CD1c-positive myeloid dendritic cell (primary cell): ENCODE measurements around the gene SSTR1.
"Not testable (repeated sequence)": the region's sequence is repeated elsewhere in the genome, so short reads cannot be mapped to it uniquely, and the experiment has no call there.

Source experiments
- DNase-seq: peaks from one replicate; pipeline ENCODE4 v3.0.0-alpha.2; 2016; ENCODE audit errors: extremely low spot score

SSTR1 gene, protein sequence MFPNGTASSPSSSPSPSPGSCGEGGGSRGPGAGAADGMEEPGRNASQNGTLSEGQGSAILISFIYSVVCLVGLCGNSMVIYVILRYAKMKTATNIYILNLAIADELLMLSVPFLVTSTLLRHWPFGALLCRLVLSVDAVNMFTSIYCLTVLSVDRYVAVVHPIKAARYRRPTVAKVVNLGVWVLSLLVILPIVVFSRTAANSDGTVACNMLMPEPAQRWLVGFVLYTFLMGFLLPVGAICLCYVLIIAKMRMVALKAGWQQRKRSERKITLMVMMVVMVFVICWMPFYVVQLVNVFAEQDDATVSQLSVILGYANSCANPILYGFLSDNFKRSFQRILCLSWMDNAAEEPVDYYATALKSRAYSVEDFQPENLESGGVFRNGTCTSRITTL

DNA sequence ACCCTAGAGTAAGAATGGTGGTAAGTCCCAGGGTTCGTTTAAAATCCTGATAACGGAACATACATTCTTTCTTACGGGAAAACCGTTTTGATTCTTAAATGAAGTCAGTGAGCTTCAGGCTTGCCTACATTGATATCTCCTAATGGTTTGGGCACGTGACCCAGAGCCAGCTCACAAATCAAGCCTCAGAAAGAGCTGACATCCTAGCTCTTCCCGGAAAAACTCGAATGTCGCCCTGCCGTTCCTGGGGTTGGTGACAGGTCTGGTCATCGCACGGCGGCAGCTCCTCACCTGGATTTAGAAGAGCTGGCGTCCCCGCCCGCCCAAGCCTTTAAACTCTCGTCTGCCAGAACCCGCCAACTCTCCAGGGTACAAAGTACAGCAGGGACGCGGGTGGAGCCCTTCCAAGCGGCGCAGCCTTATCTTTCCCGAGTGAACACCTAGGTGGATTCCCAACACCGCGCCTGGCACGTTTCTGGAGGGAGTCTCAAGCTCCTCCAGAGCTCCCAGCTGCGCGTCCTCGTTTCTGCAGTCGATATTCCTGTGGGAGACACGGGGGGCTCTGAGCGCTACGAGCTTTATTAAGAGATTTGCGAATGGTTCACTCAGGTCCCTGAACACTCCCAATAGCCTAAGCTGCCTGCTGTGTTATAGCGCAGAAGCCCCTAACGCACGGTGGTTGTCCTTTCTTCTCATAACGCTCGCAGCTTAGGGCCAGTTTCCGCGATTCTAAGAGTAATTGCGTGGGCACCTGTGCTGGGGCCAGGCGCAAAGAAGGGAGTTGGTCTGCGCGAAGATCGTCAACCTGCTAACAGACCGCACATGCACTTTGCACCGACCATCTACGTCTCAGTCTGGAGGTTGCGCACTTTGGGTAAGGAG, at the start of gene SSTR1:
TSS of gene SSTR1 (plus strand) at position 169 of the 882 bp plus-strand sequence. CDS start 1,486 bp downstream, outside the sequence.
- DNase-seq, result no peak

DNA sequence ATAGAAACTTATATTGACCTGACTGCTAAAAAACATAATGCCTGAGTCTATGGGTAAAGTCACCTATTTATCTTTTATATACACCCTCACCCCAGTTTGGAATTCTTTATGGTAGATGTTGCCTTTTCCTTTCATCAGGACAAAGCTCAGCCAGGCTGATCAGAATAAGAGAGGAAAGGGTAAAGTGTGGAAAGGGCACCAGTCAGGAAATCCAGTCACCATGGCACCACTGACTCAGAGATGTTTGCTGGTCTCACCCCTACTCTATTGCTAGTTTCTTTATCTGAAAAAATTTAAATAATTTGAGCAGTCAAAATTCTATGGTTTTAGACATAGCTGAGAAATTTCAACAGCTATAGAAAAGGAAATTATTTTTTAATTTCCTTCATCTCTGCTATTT, 49.2 kb upstream of the SSTR1 start:
- DNase-seq, result no peak

DNA sequence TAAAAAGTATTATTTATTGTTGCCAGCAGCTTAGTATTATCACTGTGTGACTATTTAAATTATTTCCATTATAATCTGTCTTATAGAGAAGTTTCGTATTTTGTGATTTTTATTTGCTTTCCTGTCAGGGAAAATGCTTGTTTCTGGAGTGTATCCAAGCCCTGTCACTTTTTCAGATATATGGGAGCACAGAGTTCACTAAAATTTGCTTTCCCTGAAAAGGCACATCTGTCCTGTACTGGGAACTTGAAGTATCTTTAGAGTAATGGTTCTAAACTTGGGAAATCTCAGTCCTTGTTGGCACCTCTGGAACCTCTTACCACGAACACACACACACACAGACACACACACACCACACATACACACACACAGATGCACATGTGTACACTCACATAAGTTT, 39.3 kb upstream of the SSTR1 start:
- no peak for DNase-seq

DNA sequence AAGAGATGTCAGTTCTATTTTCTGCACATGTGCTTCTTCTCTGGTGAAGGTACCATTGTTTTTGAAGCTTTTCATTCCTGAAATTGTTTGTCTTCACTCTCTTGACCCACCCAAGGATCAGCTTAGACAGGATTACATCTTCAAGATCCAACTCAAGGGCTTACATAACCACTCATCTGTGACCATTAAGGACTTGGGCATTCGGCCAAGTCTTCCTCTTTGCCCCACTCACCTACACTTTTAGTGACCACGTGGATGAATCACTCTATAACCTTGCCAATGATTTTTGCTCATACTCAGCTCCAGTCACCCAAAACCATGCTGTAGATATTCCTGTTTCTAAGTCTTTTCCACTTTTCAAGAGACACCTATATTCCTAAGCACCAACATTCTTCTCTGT, 36.5 kb upstream of the SSTR1 start:
- no peak for DNase-seq

DNA sequence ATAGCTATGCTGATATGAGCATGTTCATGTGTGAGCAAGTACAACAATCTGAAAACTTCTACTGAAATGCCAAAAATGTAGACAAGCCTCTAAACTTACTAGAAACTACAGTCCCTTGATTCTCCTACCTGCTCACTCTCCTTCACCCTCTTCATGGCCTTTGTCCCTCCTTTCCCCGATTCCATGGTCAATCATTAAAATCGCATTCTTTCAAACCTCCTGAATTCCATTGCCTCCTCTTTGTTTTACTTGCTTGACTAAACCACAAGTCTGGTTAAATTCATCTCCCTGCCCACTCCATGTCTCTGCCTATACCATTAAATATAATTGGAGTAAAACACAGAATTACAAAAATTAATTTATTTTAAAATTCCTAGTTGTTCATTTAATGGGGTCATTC, 33.0 kb upstream of the SSTR1 start:
- no peak for DNase-seq

DNA sequence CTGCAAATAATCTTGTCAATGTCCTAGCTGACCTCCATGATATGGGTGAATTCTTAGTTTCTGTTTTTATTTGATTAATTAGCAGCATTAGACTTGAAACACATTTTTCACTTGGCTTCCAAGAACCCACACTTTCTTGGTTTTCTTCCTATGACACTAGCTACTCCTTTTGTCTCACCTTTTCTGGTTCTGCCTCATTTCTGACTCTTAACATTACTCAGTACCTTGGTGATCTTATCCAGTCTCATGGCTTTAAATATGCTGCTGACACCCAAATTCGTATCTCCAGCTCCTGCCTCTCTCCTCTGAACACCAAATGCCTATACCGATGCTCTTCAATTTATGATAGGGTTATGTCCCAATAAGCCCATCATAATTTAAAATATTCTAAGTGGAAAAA, 32.0 kb upstream of the SSTR1 start:
- DNase-seq, result no peak

DNA sequence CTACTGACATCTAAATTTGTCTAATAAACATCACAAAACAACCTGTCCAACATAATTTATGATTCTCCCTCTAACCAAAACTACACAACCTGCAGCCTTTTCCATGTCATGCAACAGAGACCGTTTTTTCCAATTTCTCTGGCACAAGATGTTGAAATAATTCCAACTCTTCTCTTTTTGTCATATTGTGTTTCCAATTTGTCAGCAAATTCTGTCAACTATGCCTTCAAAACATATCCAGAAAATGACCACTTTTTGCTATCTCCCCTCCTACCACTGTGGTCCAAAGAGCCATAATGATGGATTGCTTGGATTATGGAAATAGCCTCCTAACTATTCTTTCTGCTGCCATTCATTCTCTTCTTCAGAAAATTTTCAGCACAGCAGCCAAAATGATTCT, 31.3 kb upstream of the SSTR1 start:
- DNase-seq, result no peak

DNA sequence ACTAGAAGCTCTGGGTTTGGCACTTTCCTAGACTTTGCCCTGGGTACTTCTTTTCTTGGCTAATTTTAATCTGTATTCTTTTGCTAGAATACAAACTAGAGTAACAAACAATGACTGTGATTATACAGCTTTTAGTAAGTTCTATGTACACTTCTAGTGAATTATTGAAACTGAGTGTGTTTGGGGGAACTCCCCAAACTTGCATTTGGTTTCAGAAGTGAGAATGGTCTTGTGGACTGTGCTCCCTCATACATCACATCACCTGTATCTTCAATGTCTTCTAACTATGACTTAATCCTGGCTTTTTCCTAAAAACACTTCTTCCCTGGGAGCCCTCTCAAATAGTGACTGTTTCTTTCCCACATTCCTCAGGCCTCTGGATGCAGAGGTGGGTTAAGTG, 23.6 kb upstream of the SSTR1 start:
- no peak for DNase-seq

DNA sequence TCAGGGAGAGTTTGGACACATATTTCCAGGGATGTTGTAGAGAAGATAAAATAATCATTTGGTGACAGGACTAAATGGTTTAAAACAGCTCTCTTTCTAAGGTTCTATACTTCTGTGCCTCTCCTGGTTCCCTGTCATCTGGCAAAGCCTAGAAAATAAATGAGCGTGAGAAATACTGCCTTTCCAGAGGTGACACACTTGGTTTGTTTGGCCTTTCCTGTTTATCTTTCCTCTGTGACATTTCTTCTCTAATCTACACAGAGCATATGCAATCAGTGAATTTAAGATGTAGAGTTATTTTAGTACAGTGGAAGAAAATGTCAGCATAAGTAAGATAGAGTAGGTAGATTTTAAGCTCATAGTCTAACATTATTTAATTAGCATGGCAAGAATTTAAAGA, 22.0 kb upstream of the SSTR1 start:
- no peak for DNase-seq

DNA sequence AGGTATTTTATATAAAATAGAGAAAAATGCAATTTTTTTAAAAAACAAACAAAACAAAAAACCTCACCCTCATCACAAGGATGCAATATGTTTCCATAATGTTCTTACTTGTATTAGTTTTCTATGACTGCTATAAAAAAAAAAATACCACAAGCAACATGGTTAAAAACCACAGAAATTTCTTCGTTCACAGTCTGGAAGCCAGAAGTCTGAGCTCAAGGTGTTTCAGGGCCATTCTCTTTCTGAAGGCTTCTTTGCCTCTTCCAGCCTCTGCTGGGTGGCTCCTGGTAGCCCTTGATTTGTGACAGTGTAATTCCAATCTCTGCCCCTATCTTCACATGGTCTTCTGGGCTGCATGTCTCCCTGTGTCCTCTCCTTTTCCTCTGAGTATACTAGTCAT, 21.5 kb upstream of the SSTR1 start:
- DNase-seq, result no peak

DNA sequence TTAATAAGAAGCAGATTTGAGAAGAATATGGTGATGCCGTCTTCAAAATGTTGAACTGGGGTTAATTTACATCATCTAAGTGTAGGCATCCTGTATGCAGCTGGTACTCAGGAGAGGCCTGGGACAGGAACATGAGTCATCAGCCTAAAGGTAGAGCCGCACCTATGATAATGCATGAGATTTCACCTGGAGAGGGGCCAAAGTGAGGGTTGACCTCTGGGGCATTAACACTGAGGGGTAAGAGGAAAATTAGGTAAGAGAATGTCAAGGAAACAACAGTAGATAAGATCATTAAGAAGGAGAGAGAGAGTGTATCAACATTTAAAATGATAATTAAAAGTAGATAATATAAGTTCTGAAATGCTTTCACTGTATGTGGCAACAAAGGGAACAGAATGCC, 20.2 kb upstream of the SSTR1 start:
- DNase-seq, result no peak

DNA sequence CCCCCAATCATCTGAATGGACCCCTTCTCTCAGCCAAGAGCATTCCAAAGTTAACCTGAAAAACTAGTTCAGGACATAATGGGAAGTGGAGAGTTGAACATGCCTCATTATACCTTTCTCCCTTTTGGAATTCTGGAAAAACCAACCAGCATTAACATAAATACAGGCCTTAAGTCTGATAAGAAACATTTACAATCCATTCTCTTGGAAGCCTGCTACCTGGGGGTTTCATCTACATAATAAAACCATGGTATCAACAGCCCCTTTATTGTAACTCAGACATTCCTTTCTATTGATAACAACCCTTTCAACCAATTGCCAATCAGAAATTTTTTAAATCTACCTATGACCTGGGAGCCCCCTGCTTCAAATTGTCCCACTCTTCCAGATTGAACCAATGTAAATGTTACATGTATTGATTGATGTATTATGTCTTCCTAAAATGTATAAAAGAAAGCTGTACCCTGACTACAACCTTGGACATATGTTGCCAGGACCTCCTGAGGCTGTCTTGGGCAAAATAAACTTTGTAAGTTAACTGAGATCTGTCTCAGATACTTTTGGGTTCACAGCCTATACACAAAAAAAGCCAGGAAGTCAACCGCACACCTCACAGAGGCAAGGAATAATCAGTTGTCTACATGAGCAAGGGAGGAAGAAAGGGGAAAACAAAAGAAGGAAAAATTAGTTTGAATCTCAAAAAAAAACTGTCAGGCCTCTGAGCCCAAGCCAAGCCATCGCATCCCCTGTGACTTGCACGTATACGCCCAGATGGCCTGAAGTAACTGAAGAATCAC, 17.6 kb upstream of the SSTR1 start:
- no peak for DNase-seq

DNA sequence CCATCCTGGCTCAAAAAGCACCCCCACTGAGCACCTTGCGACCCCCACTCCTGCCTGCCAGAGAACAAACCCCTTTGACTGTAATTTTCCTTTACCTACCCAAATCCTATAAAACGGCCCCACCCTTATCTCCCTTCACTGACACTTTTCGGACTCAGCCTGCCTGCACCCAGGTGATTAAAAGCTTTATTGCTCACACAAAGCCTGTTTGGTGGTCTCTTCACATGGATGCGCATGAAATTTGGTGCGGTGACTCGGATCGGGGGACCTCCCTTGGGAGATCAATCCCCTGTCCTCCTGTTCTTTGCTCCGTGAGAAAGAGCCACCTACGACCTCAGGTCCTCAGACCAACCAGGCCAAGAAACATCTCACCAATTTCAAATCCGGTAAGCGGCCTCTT, 16.9 kb upstream of the SSTR1 start:
- DNase-seq, result not testable (repeated sequence)

DNA sequence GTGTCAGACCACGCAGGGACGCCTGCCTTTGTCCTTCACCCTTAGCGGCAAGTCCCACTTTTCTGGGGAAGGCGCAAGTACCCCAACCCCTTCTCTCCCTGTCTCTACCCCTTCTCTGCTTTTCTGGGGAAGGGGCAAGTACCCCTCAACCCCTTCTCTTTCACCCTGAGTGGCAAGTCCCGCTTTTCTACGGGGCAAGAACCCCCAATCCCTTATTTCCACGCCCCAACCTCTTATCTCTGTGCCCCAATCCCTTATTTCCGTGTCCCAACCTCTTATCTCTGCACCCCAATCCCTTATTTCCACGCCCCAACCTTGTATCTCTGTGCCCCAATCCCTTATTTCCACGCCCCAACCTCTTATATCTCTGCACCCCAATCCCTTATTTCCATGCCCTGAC, 16.2 kb upstream of the SSTR1 start:
- not testable (repeated sequence) for DNase-seq

DNA sequence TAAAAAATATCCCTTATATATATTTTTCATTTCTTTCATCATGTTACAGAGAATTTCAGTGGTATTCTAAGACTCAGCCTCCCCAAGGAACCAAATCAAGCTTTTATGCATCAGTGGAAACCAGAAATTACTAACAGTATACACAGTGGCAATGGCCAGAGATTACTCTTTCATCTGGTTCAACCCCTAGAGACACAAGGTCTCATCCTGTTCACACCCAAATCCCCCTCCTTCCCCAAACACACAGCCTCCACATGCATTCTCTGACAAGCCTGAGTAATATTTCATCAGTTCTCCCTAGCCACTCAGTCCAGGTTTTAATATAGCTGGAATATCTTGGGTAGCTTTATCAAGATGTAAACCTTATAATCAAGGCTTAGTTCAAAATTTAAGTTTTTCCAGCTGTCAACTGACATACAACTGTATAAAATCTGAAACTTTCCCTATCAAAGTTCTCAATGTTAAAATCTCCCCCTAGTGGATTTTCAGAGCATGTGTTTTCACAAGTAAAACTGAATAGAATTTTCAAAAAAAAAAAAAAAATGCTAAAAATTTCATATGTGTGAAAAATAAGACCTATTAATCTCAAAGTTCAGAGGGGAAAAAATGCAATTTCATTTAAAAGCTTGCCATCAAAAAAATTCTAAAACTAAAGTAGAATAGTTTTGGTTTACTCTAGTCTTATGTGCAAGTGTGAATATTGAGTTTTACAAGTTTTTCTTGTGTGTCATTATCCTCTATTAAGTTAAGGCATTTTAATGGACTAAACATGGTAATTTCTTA, 10.5 kb upstream of the SSTR1 start:
- no peak for DNase-seq

DNA sequence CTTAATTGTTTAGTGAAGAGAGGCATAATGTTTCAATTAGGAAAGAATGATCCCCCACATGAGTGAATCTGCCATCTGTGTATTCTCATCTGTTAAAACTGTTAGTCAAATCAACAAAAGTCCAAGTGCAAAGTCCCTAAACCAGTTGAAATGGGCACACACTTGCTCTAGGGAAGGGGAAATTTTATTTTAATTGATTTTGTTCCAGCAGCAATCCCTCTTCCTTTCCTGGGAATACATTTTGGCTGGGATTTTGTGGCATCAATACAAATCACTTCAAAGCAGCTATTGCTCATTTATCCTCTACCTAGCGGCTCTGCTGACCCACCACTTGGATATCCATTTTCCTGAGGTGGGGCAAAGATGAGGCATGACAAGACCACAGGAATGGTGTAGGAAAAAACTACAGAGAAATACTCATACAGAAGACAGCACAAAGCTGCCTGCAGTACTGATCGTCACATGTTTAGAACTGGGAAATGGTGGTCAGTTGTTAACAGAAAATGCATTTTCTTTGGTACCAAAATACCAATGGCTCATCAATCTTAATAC, 9.8 kb upstream of the SSTR1 start:
- no peak for DNase-seq

DNA sequence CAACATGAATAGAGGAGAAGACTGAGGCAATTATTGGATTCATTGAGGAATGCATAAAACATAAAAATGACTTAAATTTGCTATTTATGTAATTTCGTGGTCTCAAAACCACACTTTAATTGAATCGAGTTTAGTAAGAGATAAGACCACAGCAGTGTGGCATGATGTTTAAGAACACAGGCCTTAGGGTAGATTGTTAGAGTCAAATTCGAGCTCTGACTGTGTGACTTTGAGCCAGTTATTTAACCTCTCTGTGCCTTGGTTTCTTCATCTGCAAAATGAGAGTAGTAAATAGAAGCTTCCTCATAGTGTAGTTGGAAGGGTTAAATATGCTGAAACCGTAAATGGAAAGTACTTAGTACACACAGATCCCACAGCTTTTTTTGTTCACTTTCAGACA, 9.3 kb upstream of the SSTR1 start:
- no peak for DNase-seq

DNA sequence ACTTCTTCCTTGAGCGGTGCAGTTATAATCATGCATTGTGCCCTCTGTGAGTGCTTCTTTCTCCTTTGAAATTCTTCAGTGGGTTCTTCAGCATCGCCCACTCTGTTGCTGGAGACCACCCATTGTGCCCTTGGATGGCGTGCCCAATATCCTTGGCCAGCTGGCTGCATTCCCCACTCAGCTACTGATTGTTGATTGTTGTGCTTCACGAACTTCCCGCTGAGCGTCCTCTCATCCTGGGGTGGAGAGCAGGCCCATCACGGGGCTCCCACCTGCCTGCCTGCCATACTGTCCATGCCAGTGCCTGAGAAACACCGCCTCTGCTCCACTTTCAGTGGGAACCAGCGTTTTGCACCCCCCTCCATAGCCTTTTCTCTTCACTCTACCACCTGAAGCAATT, 8.6 kb upstream of the SSTR1 start:
- DNase-seq, result no peak

DNA sequence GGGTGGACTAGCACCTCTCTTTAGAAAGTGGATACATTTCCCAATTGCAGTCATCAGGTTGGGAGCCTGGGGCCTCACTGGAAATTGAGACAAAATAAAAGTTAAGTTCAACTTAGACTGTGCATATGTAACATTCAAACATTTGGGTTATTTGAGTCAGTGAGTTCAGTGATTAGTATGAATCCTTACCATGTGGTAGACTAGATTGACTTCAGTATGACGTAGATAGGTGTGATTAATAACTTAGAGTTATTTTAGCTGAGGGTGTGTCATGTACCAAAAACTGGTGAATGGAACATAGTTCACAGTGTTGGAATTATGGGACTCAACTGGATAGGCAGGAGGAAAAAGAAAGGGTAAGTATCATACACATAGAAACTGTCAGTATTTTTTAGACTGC, 8.0 kb upstream of the SSTR1 start:
- no peak for DNase-seq

DNA sequence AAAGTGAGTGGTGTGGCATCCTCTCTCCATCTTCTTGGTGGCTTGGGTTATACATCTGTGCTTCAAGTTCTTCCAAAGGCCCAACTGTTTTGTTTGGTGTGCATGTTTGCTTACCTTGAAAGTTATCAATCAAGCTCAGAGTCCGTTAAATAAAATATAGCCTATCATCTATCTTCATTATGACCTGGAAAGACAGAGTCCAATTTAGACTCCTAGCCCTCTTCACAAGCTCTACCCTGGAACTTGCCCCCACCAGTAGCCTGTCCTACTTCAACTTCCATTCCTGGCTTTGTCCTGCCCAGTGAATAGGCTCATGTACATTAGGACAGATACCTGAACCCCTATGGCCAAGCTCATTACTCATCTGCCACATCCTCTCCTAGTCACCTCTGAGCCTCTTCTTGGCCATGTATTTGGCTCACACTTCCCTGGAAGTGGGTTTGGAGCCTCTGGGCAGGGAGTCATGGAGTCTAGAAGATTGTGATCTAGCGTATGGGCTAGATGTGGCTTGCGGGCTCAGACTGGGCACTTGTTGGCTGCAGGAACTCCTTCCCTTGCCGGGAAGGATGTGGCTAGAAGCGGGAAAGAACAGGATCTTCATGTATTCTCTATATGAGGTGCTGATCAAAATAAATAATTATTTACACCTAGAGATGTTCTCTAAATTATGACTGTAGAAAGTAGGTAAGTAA, 6.4 kb upstream of the SSTR1 start:
- no peak for DNase-seq
